Measurements from ENCODE around the gene MTM1. TPM values are rescaled to one million over a fixed set of nuclear protein-coding genes. Genes with fewer than 3 reads are reported as not detected.
A peak's percentile ranks its signal among the peaks of the same experiment; 100 is the strongest.

The MTM1 gene
- total and polyA plus RNA-seq, 9 donors = 4.0 to 5.9 (median 4.8) TPM

- no peak overlapping the region for H3K4me3 ChIP-seq (ENCODE audit: low read length)
- peaks cover 7% of the 10 kb centered on the region for H3K27me3 ChIP-seq (ENCODE audit: control insufficient read depth, insufficient read depth, low read length)
- H3K36me3 ChIP-seq (ENCODE audit: control insufficient read depth, insufficient read depth, low read length) = peaks cover 3% of the 10 kb centered on the region
- H3K4me1 ChIP-seq (ENCODE audit: control insufficient read depth, insufficient read depth, low read length) = no peaks in the 10 kb centered on the region
- H3K27ac ChIP-seq (ENCODE audit: low read length) = no peak overlapping the region
- no peaks in the 10 kb centered on the region for H3K9me3 ChIP-seq (replicated peaks; ENCODE audit: control insufficient read depth, low read depth, low read length)
- DNase-seq = peak; percentile 2
Measured at GRCh38 chrX:150623583-150623982, 55.2 kb downstream of the MTM1 start.

- Histone ChIP-seq H3K4me1 (ENCODE audit: control insufficient read depth, insufficient read depth, low read length) (no peaks in the 10 kb centered on the region), H3K27me3 (ENCODE audit: control insufficient read depth, insufficient read depth, low read length) (peaks cover 5% of the 10 kb centered on the region), H3K36me3 (ENCODE audit: control insufficient read depth, insufficient read depth, low read length) (peaks cover 7% of the 10 kb centered on the region), H3K27ac (ENCODE audit: low read length) (no peak overlapping the region), H3K4me3 (ENCODE audit: low read length) (no peak overlapping the region), H3K9me3 (replicated peaks; ENCODE audit: control insufficient read depth, low read depth, low read length) (no peaks in the 10 kb centered on the region)
- no peak for DNase-seq
- no CpG with 5 or more reads among the region's 6 CpGs for WGBS (ENCODE audit: insufficient coverage)
Measured at GRCh38 chrX:150625097-150625496, 56.7 kb downstream of the MTM1 start.

GRCh38 chrX:150625875-150626274 is 57.5 kb downstream of the MTM1 start:
- Histone ChIP-seq H3K4me3 (ENCODE audit: low read length) (no peak overlapping the region), H3K27me3 (ENCODE audit: control insufficient read depth, insufficient read depth, low read length) (peaks cover 6% of the 10 kb centered on the region), H3K4me1 (ENCODE audit: control insufficient read depth, insufficient read depth, low read length) (no peaks in the 10 kb centered on the region), H3K9me3 (replicated peaks; ENCODE audit: control insufficient read depth, low read depth, low read length) (no peaks in the 10 kb centered on the region), H3K36me3 (ENCODE audit: control insufficient read depth, insufficient read depth, low read length) (peaks cover 8% of the 10 kb centered on the region), H3K27ac (ENCODE audit: low read length) (no peak overlapping the region)
- no peak for DNase-seq
- WGBS (ENCODE audit: insufficient coverage) = no CpG with 5 or more reads among the region's 3 CpGs

GRCh38 chrX:150627957-150628356 is 59.5 kb downstream of the MTM1 start:
- no peaks in the 10 kb centered on the region for H3K4me1 ChIP-seq (ENCODE audit: control insufficient read depth, insufficient read depth, low read length)
- H3K27ac ChIP-seq (ENCODE audit: low read length) = no peak overlapping the region
- H3K27me3 ChIP-seq (ENCODE audit: control insufficient read depth, insufficient read depth, low read length) = peaks cover 12% of the 10 kb centered on the region
- peaks cover 10% of the 10 kb centered on the region for H3K36me3 ChIP-seq (ENCODE audit: control insufficient read depth, insufficient read depth, low read length)
- no peak for DNase-seq
- H3K9me3 ChIP-seq (replicated peaks; ENCODE audit: control insufficient read depth, low read depth, low read length) = no peaks in the 10 kb centered on the region
- H3K4me3 ChIP-seq (ENCODE audit: low read length) = no peak overlapping the region

GRCh38 chrX:150635952-150636351 is 67.5 kb downstream of the MTM1 start:
- WGBS (ENCODE audit: insufficient coverage) = no CpG with 5 or more reads among the region's 3 CpGs

GRCh38 chrX:150642423-150642822 is 74.0 kb downstream of the MTM1 start:
- no peak for DNase-seq
- no peaks in the 10 kb centered on the region for H3K36me3 ChIP-seq (ENCODE audit: control insufficient read depth, insufficient read depth, low read length)
- no peaks in the 10 kb centered on the region for H3K27me3 ChIP-seq (ENCODE audit: control insufficient read depth, insufficient read depth, low read length)
- no peak overlapping the region for H3K27ac ChIP-seq (ENCODE audit: low read length)
- no peaks in the 10 kb centered on the region for H3K9me3 ChIP-seq (replicated peaks; ENCODE audit: control insufficient read depth, low read depth, low read length)
- H3K4me1 ChIP-seq (ENCODE audit: control insufficient read depth, insufficient read depth, low read length) = no peaks in the 10 kb centered on the region
- H3K4me3 ChIP-seq (ENCODE audit: low read length) = no peak overlapping the region
- WGBS (ENCODE audit: insufficient coverage) = no CpG with 5 or more reads among the region's 3 CpGs

More at GRCh38 chrX:150635952-150636351, 67.5 kb downstream of the MTM1 start:
- DNase-seq = peak; percentile 36
- no peaks in the 10 kb centered on the region for H3K9me3 ChIP-seq (replicated peaks; ENCODE audit: control insufficient read depth, low read depth, low read length)
- no peak overlapping the region for H3K4me3 ChIP-seq (ENCODE audit: low read length)
- H3K27me3 ChIP-seq (ENCODE audit: control insufficient read depth, insufficient read depth, low read length) = peaks cover 8% of the 10 kb centered on the region
- no peaks in the 10 kb centered on the region for H3K4me1 ChIP-seq (ENCODE audit: control insufficient read depth, insufficient read depth, low read length)
- no peak overlapping the region for H3K27ac ChIP-seq (ENCODE audit: low read length)
- H3K36me3 ChIP-seq (ENCODE audit: control insufficient read depth, insufficient read depth, low read length) = peaks cover 1% of the 10 kb centered on the region

GRCh38 chrX:150643271-150643670 is 74.8 kb downstream of the MTM1 start:
- Histone ChIP-seq H3K4me3 (ENCODE audit: low read length) (no peak overlapping the region), H3K27me3 (ENCODE audit: control insufficient read depth, insufficient read depth, low read length) (no peaks in the 10 kb centered on the region), H3K4me1 (ENCODE audit: control insufficient read depth, insufficient read depth, low read length) (no peaks in the 10 kb centered on the region), H3K27ac (ENCODE audit: low read length) (no peak overlapping the region), H3K9me3 (replicated peaks; ENCODE audit: control insufficient read depth, low read depth, low read length) (no peaks in the 10 kb centered on the region), H3K36me3 (ENCODE audit: control insufficient read depth, insufficient read depth, low read length) (no peaks in the 10 kb centered on the region)
- WGBS (ENCODE audit: insufficient coverage) = no CpG with 5 or more reads among the region's 1 CpG
- peak; percentile 13 for DNase-seq

GRCh38 chrX:150643958-150644357 is 75.5 kb downstream of the MTM1 start:
- DNase-seq = no peak
- H3K9me3 ChIP-seq (replicated peaks; ENCODE audit: control insufficient read depth, low read depth, low read length) = no peaks in the 10 kb centered on the region
- H3K4me1 ChIP-seq (ENCODE audit: control insufficient read depth, insufficient read depth, low read length) = no peaks in the 10 kb centered on the region
- H3K27me3 ChIP-seq (ENCODE audit: control insufficient read depth, insufficient read depth, low read length) = no peaks in the 10 kb centered on the region
- no peaks in the 10 kb centered on the region for H3K36me3 ChIP-seq (ENCODE audit: control insufficient read depth, insufficient read depth, low read length)
- H3K27ac ChIP-seq (ENCODE audit: low read length) = no peak overlapping the region
- WGBS (ENCODE audit: insufficient coverage) = no CpG with 5 or more reads among the region's 2 CpGs
- no peak overlapping the region for H3K4me3 ChIP-seq (ENCODE audit: low read length)

GRCh38 chrX:150644422-150644821 is 76.0 kb downstream of the MTM1 start:
- Histone ChIP-seq H3K27me3 (ENCODE audit: control insufficient read depth, insufficient read depth, low read length) (peaks cover 2% of the 10 kb centered on the region), H3K4me3 (ENCODE audit: low read length) (no peak overlapping the region), H3K9me3 (replicated peaks; ENCODE audit: control insufficient read depth, low read depth, low read length) (no peaks in the 10 kb centered on the region), H3K4me1 (ENCODE audit: control insufficient read depth, insufficient read depth, low read length) (no peaks in the 10 kb centered on the region), H3K27ac (ENCODE audit: low read length) (no peak overlapping the region), H3K36me3 (ENCODE audit: control insufficient read depth, insufficient read depth, low read length) (no peaks in the 10 kb centered on the region)
- no CpG with 5 or more reads among the region's 4 CpGs for WGBS (ENCODE audit: insufficient coverage)
- no peak for DNase-seq

- no peak for DNase-seq
- no CpG with 5 or more reads among the region's 5 CpGs for WGBS (ENCODE audit: insufficient coverage)
- Histone ChIP-seq H3K27ac (ENCODE audit: low read length) (no peak overlapping the region), H3K9me3 (replicated peaks; ENCODE audit: control insufficient read depth, low read depth, low read length) (no peaks in the 10 kb centered on the region), H3K36me3 (ENCODE audit: control insufficient read depth, insufficient read depth, low read length) (no peaks in the 10 kb centered on the region), H3K4me1 (ENCODE audit: control insufficient read depth, insufficient read depth, low read length) (no peaks in the 10 kb centered on the region), H3K4me3 (ENCODE audit: low read length) (no peak overlapping the region), H3K27me3 (ENCODE audit: control insufficient read depth, insufficient read depth, low read length) (peaks cover 4% of the 10 kb centered on the region)
Measured at GRCh38 chrX:150647331-150647730, 78.9 kb downstream of the MTM1 start.

- H3K27ac ChIP-seq (ENCODE audit: low read length) = peak overlapping the region; percentile 7
- H3K36me3 ChIP-seq (ENCODE audit: control insufficient read depth, insufficient read depth, low read length) = peaks cover under 1% of the 10 kb centered on the region
- DNase-seq = peak; percentile 4
- H3K9me3 ChIP-seq (replicated peaks; ENCODE audit: control insufficient read depth, low read depth, low read length) = no peaks in the 10 kb centered on the region
- 80% methylated on average over 1 of the region's 4 CpGs for WGBS (ENCODE audit: insufficient coverage)
- H3K4me1 ChIP-seq (ENCODE audit: control insufficient read depth, insufficient read depth, low read length) = no peaks in the 10 kb centered on the region
- no peak overlapping the region for H3K4me3 ChIP-seq (ENCODE audit: low read length)
- peaks cover 4% of the 10 kb centered on the region for H3K27me3 ChIP-seq (ENCODE audit: control insufficient read depth, insufficient read depth, low read length)
Measured at GRCh38 chrX:150648296-150648940, 80.0 kb downstream of the MTM1 start.
